ENCODE measurements around the gene SSTR5.

SSTR5 gene

GRCh38 chr16:1028524-1029258 is 43.9 kb upstream of the SSTR5 start:
- no peak overlapping the region for H3K4me3 ChIP-seq (replicated peaks; ENCODE audit: low read depth, low read length)
- no peak for DNase-seq (ENCODE audit: low read depth)
- TF ChIP-seq CTCF (IDR thresholded peaks at IDR 0.05; ENCODE audit: low read length, missing control alignments): no peak

GRCh38 chr16:1029259-1029545 is 43.3 kb upstream of the SSTR5 start:
- no peak for TF ChIP-seq CTCF (IDR thresholded peaks at IDR 0.05; ENCODE audit: low read length, missing control alignments)
- H3K4me3 ChIP-seq (replicated peaks; ENCODE audit: low read depth, low read length): no peak overlapping the region
- no peak for DNase-seq (ENCODE audit: low read depth)

GRCh38 chr16:1030473-1030901 is 42.1 kb upstream of the SSTR5 start:
- DNase-seq (ENCODE audit: low read depth): no peak
- TF ChIP-seq CTCF (IDR thresholded peaks at IDR 0.05; ENCODE audit: low read length, missing control alignments): no peak
- no peak overlapping the region for H3K4me3 ChIP-seq (replicated peaks; ENCODE audit: low read depth, low read length)

- TF ChIP-seq CTCF (IDR thresholded peaks at IDR 0.05; ENCODE audit: low read length, missing control alignments): no peak
Measured at GRCh38 chr16:1031666-1032065, 40.9 kb upstream of the SSTR5 start.

GRCh38 chr16:1032607-1033006 is 39.9 kb upstream of the SSTR5 start:
- DNase-seq (ENCODE audit: low read depth): no peak
- no peak overlapping the region for H3K4me3 ChIP-seq (replicated peaks; ENCODE audit: low read depth, low read length)
- no peak for TF ChIP-seq CTCF (IDR thresholded peaks at IDR 0.05; ENCODE audit: low read length, missing control alignments)

More at GRCh38 chr16:1031666-1032065, 40.9 kb upstream of the SSTR5 start:
- H3K4me3 ChIP-seq (replicated peaks; ENCODE audit: low read depth, low read length): no peak overlapping the region
- DNase-seq (ENCODE audit: low read depth): no peak

- TF ChIP-seq CTCF (IDR thresholded peaks at IDR 0.05; ENCODE audit: low read length, missing control alignments): no peak
- H3K4me3 ChIP-seq (replicated peaks; ENCODE audit: low read depth, low read length): no peak overlapping the region
- DNase-seq (ENCODE audit: low read depth): no peak
Measured at GRCh38 chr16:1033128-1033679, 39.3 kb upstream of the SSTR5 start.
